NCI-H2081 (cell line): ENCODE measurements around the gene IKBKG.
"Not testable (repeated sequence)": the region's sequence is repeated elsewhere in the genome, so short reads cannot be mapped to it uniquely, and the experiment has no call there.

ENCODE experiments used
- DNase-seq, 2 experiments: peaks; one replicate each; lab custom pipeline; 2025; lab: John Stamatoyannopoulos, UW

IKBKG gene

GRCh38 chrX:154547245-154548027 is at the start of gene IKBKG:
Gene IKBKG, plus strand, starts transcription at chrX:154547620. Its CDS starts 4,383 bp downstream, at chrX:154552003.
- DNase-seq = peak; percentile 69 to 71

GRCh38 chrX:154501423-154501822 is 46.0 kb upstream of the IKBKG start:
- not testable (repeated sequence) for DNase-seq

GRCh38 chrX:154502098-154502497 is 45.3 kb upstream of the IKBKG start:
- no peak for DNase-seq

GRCh38 chrX:154502989-154503388 is 44.4 kb upstream of the IKBKG start:
- no peak for DNase-seq

GRCh38 chrX:154505734-154506133 is 41.7 kb upstream of the IKBKG start:
- DNase-seq = no peak

- no peak for DNase-seq
Observed at GRCh38 chrX:154506483-154507332, 40.7 kb upstream of the IKBKG start.

- no peak for DNase-seq
Observed at GRCh38 chrX:154507673-154508383, 39.6 kb upstream of the IKBKG start.

- DNase-seq = no peak
Observed at GRCh38 chrX:154508384-154508745, 39.1 kb upstream of the IKBKG start.

GRCh38 chrX:154509455-154509854 is 38.0 kb upstream of the IKBKG start:
- no peak for DNase-seq

- DNase-seq = no peak
Observed at GRCh38 chrX:154511761-154512160, 35.7 kb upstream of the IKBKG start.

GRCh38 chrX:154512879-154513553 is 34.4 kb upstream of the IKBKG start:
- no peak for DNase-seq

GRCh38 chrX:154513716-154514115 is 33.7 kb upstream of the IKBKG start:
- no peak for DNase-seq

GRCh38 chrX:154515090-154515965 is 32.1 kb upstream of the IKBKG start:
- DNase-seq = peak in 1 of 2 experiments; percentile 19

- peak; percentile 72 to 74 for DNase-seq
Observed at GRCh38 chrX:154515966-154516655, 31.3 kb upstream of the IKBKG start, which contains the start of gene FAM3A. Gene FAM3A, minus strand, starts transcription at chrX:154516232. Its CDS starts 460 bp downstream, at chrX:154515772.

GRCh38 chrX:154516656-154517100 is 30.7 kb upstream of the IKBKG start:
- DNase-seq = no peak

- no peak for DNase-seq
Observed at GRCh38 chrX:154517101-154517781, 30.2 kb upstream of the IKBKG start.

- DNase-seq = no peak
Observed at GRCh38 chrX:154519389-154519788, 28.0 kb upstream of the IKBKG start.

- no peak for DNase-seq
Observed at GRCh38 chrX:154525606-154526490, 21.6 kb upstream of the IKBKG start.
